Mucosa of descending colon (tissue), 3 donors: Measurements from ENCODE around the gene HINT2. TPM values are rescaled to one million over a fixed set of nuclear protein-coding genes. Genes with fewer than 3 reads are reported as not detected.

Experiments used
- ATAC-seq: fragments of 200-7000 bp; cut with Tn5 transposase; one replicate; pipeline ENCODE4 v1.9.1; 2020; ENCODE audit warnings: mild to moderate bottlenecking, moderate library complexity
- DNase-seq, 3 donors: peaks; one replicate each; pipeline ENCODE4 v3.0.0-alpha.2; 2020
- H3K36me3 ChIP-seq: fragments of 200-600 bp; one replicate; pipeline ENCODE4 v1.8.0; 2021; ENCODE audit warnings: low read depth, mild to moderate bottlenecking
- H3K4me1 ChIP-seq: fragments of 200-600 bp; one replicate; pipeline ENCODE4 v1.8.0; 2021; ENCODE audit warnings: low read depth, mild to moderate bottlenecking
- H3K4me3 ChIP-seq: fragments of 200-600 bp; one replicate; pipeline ENCODE4 v1.8.0; 2021; ENCODE audit warnings: mild to moderate bottlenecking
- H3K9me3 ChIP-seq: fragments of 200-600 bp; one replicate; pipeline ENCODE4 v1.8.0; 2021; ENCODE audit warnings: mild to moderate bottlenecking
- intact Hi-C, 2 donors: fragments of 100-400 bp; cut with DNase I in 1 of 2; cut with micrococcal nuclease in 1 of 2; formaldehyde crosslinking; loops; one replicate each; pipeline versions ENCODE4 v1.11.0 to v1.11.1; 2022; cut with DNase I, micrococcal nuclease
- total RNA-seq, 3 donors: library from RNA; stranded (reverse); fragmentation: NEBNext Ultra II Directional in 2 of 3; extraction: Animal tissue kit (Norgen Biotek cat#: 25700) in 2 of 3; gene quantifications; one replicate each; pipeline versions ENCODE4 v1.2.1 to v1.2.4, GENCODE V29; 2021 to 2023
- TF ChIP-seq, protein P1 (sequence below): fragments of 200-600 bp; IDR thresholded peaks from one replicate; pipeline ENCODE4 v1.8.0; 2022; ENCODE audit warnings: antibody characterized with exemption, mild to moderate bottlenecking
- donor health status: DM: no; HTN: no; CAD: no; lungs with moderate emphysema.
- donor health status: DM: no; HTN: no; CAD: no.
- donor health status: DM: no; HTN: yes; CAD: no.

Gene HINT2
- total RNA-seq, 3 donors from 2014 or later: 38.9 to 68.6 (median 54.6) TPM

DNA sequence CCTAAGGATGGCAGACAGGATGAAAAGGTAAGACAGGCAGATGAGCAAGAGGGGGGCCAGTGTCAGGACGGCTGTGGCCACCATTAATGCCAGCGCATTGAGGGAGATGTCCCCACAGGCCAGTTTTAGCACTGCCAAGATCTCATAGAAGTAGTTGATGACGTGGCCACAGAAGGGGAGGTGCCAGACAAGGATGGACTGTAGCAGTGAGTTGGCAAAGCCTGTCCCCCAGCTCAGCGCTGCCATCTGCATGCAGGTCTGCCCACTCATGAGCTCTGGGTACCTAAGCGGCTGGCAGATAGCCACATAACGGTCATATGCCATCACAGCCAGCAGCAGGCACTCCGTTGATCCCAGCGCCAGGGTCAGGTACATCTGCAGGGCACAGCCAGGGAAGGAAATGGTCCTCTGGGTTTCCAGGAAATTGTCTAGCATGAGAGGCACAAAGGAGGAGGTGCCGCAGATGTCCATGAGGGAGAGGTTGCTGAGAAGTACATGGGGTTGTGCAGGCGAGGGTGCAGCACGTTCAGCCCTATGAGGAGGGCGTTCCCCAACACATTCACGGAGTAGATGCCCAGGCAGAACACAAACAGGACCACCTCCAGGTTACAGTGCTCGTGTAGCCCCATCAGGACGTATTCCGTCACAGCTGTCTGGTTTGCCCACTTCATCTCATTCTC is 44.6 kb upstream of the HINT2 start:
- DNase-seq (no peak), ATAC-seq (peak; percentile 33)
- Histone ChIP-seq H3K4me1 (no peaks in the 10 kb centered on the region), H3K9me3 (no peaks in the 10 kb centered on the region), H3K36me3 (no peaks in the 10 kb centered on the region), H3K4me3 (no peak overlapping the region)
- TF ChIP-seq, protein P1, sequence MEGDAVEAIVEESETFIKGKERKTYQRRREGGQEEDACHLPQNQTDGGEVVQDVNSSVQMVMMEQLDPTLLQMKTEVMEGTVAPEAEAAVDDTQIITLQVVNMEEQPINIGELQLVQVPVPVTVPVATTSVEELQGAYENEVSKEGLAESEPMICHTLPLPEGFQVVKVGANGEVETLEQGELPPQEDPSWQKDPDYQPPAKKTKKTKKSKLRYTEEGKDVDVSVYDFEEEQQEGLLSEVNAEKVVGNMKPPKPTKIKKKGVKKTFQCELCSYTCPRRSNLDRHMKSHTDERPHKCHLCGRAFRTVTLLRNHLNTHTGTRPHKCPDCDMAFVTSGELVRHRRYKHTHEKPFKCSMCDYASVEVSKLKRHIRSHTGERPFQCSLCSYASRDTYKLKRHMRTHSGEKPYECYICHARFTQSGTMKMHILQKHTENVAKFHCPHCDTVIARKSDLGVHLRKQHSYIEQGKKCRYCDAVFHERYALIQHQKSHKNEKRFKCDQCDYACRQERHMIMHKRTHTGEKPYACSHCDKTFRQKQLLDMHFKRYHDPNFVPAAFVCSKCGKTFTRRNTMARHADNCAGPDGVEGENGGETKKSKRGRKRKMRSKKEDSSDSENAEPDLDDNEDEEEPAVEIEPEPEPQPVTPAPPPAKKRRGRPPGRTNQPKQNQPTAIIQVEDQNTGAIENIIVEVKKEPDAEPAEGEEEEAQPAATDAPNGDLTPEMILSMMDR: no peak
- intact Hi-C loops: no loop called here

DNA sequence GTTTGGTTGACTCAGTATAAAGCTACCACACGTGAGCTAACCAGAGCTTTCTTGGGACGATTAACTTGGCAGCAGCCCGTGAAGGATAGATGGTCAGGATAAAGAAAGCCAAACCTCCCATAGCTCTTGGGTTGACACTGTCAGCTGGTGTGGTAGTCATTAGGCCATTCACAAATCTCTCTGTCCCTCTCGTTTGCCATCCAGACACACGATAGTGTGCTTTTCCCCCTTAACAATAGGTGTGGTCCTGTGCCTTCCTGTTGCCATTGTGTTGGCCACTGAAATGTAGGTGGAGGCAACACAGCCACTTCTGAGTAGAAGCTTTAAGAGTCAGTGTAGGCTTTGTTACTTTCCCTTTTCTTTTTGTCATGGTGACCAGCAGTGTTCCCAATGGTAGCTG is 43.6 kb upstream of the HINT2 start:
- H3K4me3 ChIP-seq: no peak overlapping the region
- no peaks in the 10 kb centered on the region for H3K4me1 ChIP-seq
- no peak for DNase-seq
- no peak for ATAC-seq
- TF ChIP-seq, protein P1: no peak
- H3K36me3 ChIP-seq: no peaks in the 10 kb centered on the region
- intact Hi-C loops: no loop called here
- no peaks in the 10 kb centered on the region for H3K9me3 ChIP-seq

DNA sequence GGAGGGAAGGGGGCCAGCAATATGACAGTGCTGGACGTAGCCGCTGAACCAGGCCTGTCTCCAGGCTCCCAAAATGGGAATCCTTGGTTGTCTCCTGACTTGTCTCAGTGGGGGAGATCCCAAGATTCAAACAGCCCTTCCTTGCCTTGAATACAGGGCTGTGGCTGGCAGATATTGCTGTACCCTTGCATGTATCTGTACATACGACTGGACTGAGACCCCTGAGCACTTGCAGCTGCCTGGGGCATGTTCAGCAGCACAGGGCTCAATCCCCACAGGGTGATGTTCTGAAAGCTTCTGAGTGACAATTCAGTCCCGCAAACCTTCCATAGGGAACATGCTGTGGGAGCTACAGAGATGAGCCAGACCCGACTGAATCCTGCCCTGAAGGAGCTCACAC is 42.0 kb upstream of the HINT2 start:
- intact Hi-C loops: no loop called here
- H3K9me3 ChIP-seq: no peaks in the 10 kb centered on the region
- H3K4me3 ChIP-seq: no peak overlapping the region
- no peak for DNase-seq
- ATAC-seq: no peak
- TF ChIP-seq, protein P1: no peak
- no peaks in the 10 kb centered on the region for H3K4me1 ChIP-seq
- no peaks in the 10 kb centered on the region for H3K36me3 ChIP-seq

DNA sequence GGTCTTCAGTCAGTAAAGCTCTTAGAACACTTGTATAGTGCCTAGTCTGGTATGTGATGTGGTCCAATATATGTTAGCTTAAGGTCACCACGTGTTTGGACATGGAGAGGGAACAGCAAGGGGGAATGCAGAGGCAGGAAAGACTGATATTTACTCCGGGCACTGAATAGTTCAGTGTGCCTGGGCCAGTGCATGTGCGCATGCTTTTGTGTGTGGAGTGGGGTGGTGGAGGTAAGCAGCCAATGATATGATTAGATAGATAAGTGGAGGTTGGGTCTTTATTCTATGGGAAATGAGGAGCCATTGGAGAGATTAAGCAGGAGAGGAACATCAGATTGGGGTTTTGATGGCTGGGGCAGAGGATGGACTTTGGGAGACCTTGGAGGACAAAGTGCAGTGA is 41.4 kb upstream of the HINT2 start:
- intact Hi-C loops: no loop called here
- H3K9me3 ChIP-seq: no peaks in the 10 kb centered on the region
- ATAC-seq: no peak
- no peak for DNase-seq
- H3K36me3 ChIP-seq: no peaks in the 10 kb centered on the region
- TF ChIP-seq, protein P1: no peak
- H3K4me3 ChIP-seq: no peak overlapping the region
- no peaks in the 10 kb centered on the region for H3K4me1 ChIP-seq

DNA sequence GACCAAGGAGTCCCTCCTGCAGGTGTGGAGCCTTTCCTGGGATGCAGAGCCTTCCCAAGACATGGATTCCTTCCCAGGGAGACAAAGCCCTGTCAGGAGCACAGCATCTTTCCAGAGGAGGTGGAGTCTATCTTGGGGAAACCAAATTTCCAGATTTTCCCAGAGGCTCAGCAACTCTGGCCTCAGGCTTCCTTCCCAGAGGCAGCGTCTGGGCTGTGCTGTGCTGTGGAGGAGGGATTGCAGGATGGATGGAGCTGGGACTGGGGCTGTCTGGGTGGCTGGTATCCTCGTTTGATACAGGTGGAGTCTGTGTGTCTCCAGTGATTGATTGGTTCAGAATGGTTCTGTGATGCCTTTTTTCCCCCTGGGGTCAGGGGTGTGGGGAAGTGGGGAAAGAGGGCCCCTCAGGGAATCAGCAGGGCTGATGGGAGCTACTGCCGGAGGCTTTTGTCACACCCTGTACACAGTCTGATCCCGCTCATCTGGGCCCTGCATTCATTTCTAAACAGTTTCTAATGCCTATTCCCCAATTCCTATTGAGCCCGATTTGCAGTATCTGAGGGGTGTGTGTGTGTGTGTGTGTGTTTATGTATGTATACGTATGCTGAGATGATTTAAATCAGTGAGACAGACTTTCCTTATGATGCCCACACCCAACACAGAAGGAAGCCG is 39.4 kb upstream of the HINT2 start:
- TF ChIP-seq, protein P1: no peak
- intact Hi-C loops: no loop called here
- DNase-seq: no peak

More for the DNA sequence above, 39.4 kb upstream of the HINT2 start:
- no peaks in the 10 kb centered on the region for H3K9me3 ChIP-seq
- ATAC-seq: no peak
- H3K36me3 ChIP-seq: no peaks in the 10 kb centered on the region
- no peaks in the 10 kb centered on the region for H3K4me1 ChIP-seq
- no peak overlapping the region for H3K4me3 ChIP-seq
